NCI-H446 treated with DMSO at 0.1 percent for 48 hours (cell line): Measurements from ENCODE around the gene AP1AR.

Experiments used
- DNase-seq: peaks from one replicate; lab custom pipeline; 2025; lab: John Stamatoyannopoulos, UW

Gene AP1AR

DNA sequence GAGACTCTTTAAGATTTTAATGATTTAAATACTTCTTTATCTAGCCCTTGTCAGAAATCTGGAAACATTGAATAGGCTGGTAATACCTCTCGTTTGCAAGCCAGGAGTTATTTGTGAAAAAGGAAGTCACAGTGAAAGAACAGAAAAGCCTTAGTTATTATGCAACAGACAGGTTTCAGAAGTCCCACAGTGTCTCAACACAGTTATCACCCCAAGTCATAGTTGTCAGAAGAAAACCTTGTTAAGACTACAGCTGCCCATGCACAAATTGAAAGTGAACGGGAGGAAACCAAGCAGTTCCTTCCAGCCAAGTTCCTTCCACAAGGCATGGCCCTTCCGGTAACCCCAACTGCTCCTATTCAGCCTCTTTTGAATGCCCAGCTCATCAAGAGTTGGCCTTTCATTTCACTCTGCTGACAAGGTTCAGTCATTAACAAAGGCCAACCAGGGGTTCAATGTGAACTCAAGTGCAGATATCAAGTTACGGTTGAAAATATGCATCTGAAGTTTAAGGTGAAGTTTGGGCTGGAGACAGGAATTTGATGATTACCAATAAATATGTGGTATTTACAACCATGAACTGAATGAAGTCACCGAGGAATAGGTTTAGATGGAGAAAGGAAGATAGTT, 81.1 kb downstream of the AP1AR start:
- no peak for DNase-seq

DNA sequence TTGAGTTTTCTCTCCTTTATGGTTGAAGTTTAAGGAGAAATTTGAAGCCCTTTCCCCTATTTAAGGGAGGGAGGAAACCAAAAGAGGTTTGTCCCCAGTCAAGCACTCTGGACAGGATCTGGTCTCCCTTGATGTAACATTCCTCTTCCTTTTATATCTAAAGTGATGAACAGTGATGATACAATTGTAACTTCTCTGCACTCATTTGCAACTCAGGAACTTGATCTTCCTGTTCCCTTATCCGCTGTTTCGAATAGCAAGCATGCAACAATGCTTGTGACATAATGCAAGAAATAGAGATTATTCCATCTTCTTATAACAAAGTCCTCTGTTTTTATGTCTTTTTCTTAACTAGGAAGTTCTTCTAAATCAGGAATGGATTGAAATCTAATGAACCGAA, 83.9 kb downstream of the AP1AR start:
- no peak for DNase-seq

DNA sequence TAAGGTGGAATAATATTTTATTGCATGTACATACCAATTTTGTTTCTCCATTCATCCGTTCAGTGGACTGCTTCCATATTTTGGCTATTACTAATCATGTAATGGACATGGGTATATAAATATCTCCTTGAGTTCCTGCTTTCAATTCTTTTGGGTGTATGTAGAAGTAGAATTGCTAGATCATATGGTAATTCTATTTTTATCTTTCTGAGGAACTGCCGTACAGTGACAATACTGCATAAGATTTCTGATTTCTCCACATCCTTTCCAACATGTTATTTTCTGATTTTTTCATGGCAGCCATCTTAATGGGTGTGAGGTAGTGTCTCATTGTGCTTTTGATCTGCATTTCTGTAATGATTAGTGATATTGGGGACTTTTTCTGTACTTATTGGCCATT, 84.8 kb downstream of the AP1AR start:
- DNase-seq: no peak

DNA sequence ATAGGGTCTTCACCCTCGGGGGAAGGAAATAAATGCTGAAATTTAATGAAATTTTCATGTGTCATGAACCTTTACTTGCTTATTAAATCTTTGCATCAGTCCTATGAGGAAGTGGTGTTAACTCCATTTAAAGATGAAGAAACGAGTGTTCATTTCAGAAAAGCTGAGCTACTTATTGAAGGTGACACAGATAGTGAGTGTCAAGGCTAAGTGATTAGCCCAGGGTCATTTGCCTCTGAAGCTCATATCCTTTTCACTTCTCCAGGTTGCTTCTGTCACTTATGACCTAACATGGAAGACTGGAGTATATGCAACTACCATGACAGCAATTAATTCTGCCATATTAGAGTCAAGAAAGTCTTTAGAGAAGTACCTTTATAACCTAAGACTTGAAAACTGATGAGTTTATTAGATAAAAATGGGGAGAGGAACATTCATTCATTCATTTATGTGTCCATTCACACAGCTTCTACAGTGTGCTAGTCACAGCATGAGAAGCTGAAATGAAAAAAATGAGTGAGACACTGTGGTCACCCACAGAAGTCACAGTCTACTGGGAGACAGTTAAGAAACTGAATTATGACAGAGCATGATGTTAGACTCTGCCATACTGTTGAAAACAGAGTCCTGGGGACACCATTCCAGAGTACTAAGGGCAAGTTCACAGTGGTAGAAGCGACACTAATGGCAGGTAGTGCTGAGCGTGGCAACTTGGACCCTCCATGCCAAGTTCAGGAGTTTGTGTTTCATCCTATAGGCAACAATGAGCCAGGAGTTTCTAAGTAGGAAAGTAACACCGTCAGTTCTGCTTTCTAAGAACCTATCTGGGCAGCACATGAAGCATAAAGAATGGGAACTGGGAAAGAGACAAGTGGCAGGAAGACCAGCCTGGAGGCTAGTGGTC, 86.9 kb downstream of the AP1AR start:
- no peak for DNase-seq
